Right cardiac atrium (tissue), 5 donors: Measurements from ENCODE around the gene ORAI3. TPM values are rescaled to one million over a fixed set of nuclear protein-coding genes. Genes with fewer than 3 reads are reported as not detected.

Source experiments
- ATAC-seq, 2 donors: fragments of 200-7000 bp; cut with Tn5 transposase; one replicate each; pipeline versions ENCODE4 v1.8.0 to v1.9.1; 2020; ENCODE audit warnings: moderate library complexity in 2 of 2, mild to moderate bottlenecking in 1 of 2
- DNase-seq, 3 donors: peaks; one replicate each; pipeline ENCODE4 v3.0.0-alpha.2; 2020
- H3K27ac ChIP-seq: one replicate; pipeline ENCODE4 v1.5.1; 2013; ENCODE audit warnings: mild to moderate bottlenecking, low read length, control low read depth, moderate library complexity
- H3K27me3 ChIP-seq: one replicate; pipeline ENCODE4 v1.6.1; 2013; ENCODE audit not compliant: control insufficient read depth, insufficient read depth
- H3K4me1 ChIP-seq: one replicate; pipeline ENCODE4 v1.6.1; 2013; ENCODE audit warnings: low read length; ENCODE audit not compliant: control insufficient read depth, insufficient read depth
- H3K4me3 ChIP-seq: one replicate; pipeline ENCODE4 v1.5.1; 2013; ENCODE audit warnings: low read length, control low read depth
- H3K9me3 ChIP-seq: one replicate; pipeline ENCODE4 v1.6.1; 2013; ENCODE audit warnings: low read length; ENCODE audit not compliant: control insufficient read depth
- WGBS: extraction: QIAGEN DNeasy Blood & Tissue Kit; methylation state at CpG from one replicate; pipeline ENCODE4 v1.1.7; 2013; 5-methylcytosine and 5-hydroxymethylcytosine counted together
- intact Hi-C, 4 donors: fragments of 100-400 bp; cut with DNase I; formaldehyde crosslinking; loops; one replicate each; pipeline versions ENCODE4 v1.11.0 to v1.14.0; 2022 to 2023
- long read RNA-seq, 4 donors: library from polyadenylated mRNA; unstranded; transcript quantifications; one replicate each; pipeline ENCODE4 v2.0.0, GENCODE V29; 2020 to 2021
- polyA plus RNA-seq: library from polyadenylated mRNA; stranded (reverse); fragments of 200-250 nt; gene quantifications from one replicate; pipeline ENCODE4 v1.2.3, GENCODE V29; 2013
- total RNA-seq, 4 donors: library from RNA; stranded (reverse); fragmentation: NEBNext Ultra II Directional; extraction: Animal tissue kit (Norgen Biotek cat#: 25700); gene quantifications; one replicate each; pipeline ENCODE4 v1.2.1, GENCODE V29; 2021
- donor health status: healthy with polysubstance abuse.
- donor health status: DM: no; HTN: yes; CAD: no.
- donor health status: DM: no; HTN: no; CAD: no.
- donor health status: DM: no; HTN: yes; CAD: no; lungs with severe emphysema.
- donor health status: DM: yes; HTN: yes; CAD: no.

Gene ORAI3
- total RNA-seq (10 to 100 TPM; 11.8 to 14.6 (median 13.3) TPM), polyA plus RNA-seq (15.5 TPM)
- long read RNA-seq, donor 1, transcript ORAI3-201 (2 exons, 2,206 nt), result major isoform, 50 of 53 reads
- long read RNA-seq, donor 1, partial matches to known transcripts, result 0 of 53 reads
- long read RNA-seq, donor 1, other reads (novel, unspliced or antisense), result 3 of 53 reads
- long read RNA-seq, donor 2, transcript ORAI3-201 (2 exons, 2,206 nt), result major isoform, 21 of 22 reads
- long read RNA-seq, donor 2, partial matches to known transcripts, result 0 of 22 reads
- long read RNA-seq, donor 2, other reads (novel, unspliced or antisense), result 1 of 22 reads
- long read RNA-seq, donor 3, transcript ORAI3-201 (2 exons, 2,206 nt), result major isoform, 9 of 15 reads
- long read RNA-seq, donor 3, partial matches to known transcripts, result 6 of 15 reads
- long read RNA-seq, donor 3, other reads (novel, unspliced or antisense), result 0 of 15 reads
- long read RNA-seq, donor 4, transcript ORAI3-201 (2 exons, 2,206 nt), result major isoform, 31 of 32 reads
- long read RNA-seq, donor 4, partial matches to known transcripts, result 0 of 32 reads
- long read RNA-seq, donor 4, other reads (novel, unspliced or antisense), result 1 of 32 reads

GRCh38 chr16:30948667-30949649 is at the start of gene ORAI3:
Gene ORAI3, plus strand, starts transcription at chr16:30949068. Its CDS starts 222 bp downstream, at chr16:30949290.
- Histone ChIP-seq H3K27me3 (no peaks in the 10 kb centered on the region), H3K9me3 (no peaks in the 10 kb centered on the region), H3K27ac (peak within 1 kb of the TSS; percentile 82), H3K4me1 (peaks cover 5% of the 10 kb centered on the region), H3K4me3 (peak within 1 kb of the TSS; percentile 93)
- intact Hi-C loops, result no loop called here
- WGBS, result under 1% methylated on average over 69 of the region's 70 CpGs
- ATAC-seq (peak; percentile 73 to 77), DNase-seq (peak; percentile 83 to 93 (median 92))

DNA sequence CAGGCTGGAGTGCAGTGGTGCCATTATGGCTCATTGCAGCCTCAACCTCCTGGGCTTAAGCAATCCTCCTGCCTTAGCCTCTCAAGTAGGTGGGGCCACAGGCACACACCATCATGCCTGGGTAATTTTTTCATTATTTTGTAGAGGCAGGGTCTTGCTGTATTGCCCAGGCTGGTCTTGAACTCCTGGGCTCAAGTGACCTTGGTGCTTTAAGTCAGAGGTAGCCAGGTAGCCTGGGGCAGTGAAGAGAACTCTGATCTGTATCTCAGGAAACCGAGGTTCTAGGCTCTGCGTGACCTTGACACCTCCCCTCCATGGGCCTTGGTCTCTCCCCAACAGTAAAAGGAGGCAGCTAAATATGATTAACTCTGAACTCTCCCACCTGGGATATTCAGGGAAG is 49.1 kb upstream of the ORAI3 start:
- Histone ChIP-seq H3K27me3 (no peaks in the 10 kb centered on the region), H3K4me1 (peaks cover 5% of the 10 kb centered on the region), H3K4me3 (no peak overlapping the region), H3K9me3 (no peaks in the 10 kb centered on the region), H3K27ac (no peak overlapping the region)
- 87% methylated on average over 2 of the region's 2 CpGs for WGBS
- intact Hi-C loops, result loop anchor here in 1 of 4 donors (5.0 to 10.0 kb wide), 2 partner anchors 57 to 115 kb away; partner anchors contain the start of gene ZNF629
- peak in 1 of 3 donors; percentile 3 for DNase-seq
- ATAC-seq, result no peak

DNA sequence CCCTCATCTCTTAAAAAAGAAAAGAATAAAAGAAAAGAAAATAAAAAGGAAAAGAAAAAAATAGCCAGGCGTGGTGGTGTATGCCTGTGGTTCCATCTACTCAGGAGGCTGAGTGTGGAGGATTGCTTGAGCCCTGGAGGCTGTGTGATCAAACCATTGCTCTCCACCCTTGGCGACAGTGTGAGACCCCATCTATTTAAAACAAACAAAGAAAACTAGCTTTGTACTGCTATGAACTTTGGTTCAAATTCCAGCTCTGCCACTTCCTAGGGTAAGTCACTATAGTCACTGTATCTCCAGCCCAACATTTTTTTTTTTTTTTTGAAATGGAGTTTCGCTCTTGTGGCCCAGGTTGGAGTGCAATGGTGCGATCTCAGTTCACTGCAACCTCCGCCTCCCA is 48.3 kb upstream of the ORAI3 start:
- WGBS, result over 99% methylated on average over 5 of the region's 5 CpGs
- H3K27me3 ChIP-seq, result no peaks in the 10 kb centered on the region
- intact Hi-C loops, result loop anchor here in 1 of 4 donors (5.0 kb wide), 1 partner anchor 58 kb away; no protein-coding TSS in a partner anchor

GRCh38 chr16:30901201-30902028 is 47.5 kb upstream of the ORAI3 start:
- H3K27ac ChIP-seq, result peak overlapping the region; percentile 69
- peak overlapping the region; percentile 83 for H3K4me3 ChIP-seq
- no peak for ATAC-seq
- H3K4me1 ChIP-seq, result peaks cover 3% of the 10 kb centered on the region
- H3K27me3 ChIP-seq, result no peaks in the 10 kb centered on the region
- WGBS, result 40% methylated on average over 6 of the region's 6 CpGs
- no peaks in the 10 kb centered on the region for H3K9me3 ChIP-seq
- intact Hi-C loops, result loop anchor here in 1 of 4 donors (5.0 kb wide), 1 partner anchor 59 kb away; no protein-coding TSS in a partner anchor
- peak in 1 of 3 donors; percentile 51 for DNase-seq

More for the DNA sequence above, 48.3 kb upstream of the ORAI3 start:
- DNase-seq, result peak in 1 of 3 donors; percentile 6
- H3K4me3 ChIP-seq, result no peak overlapping the region
- no peaks in the 10 kb centered on the region for H3K9me3 ChIP-seq
- H3K4me1 ChIP-seq, result peaks cover 4% of the 10 kb centered on the region
- no peak overlapping the region for H3K27ac ChIP-seq
- ATAC-seq, result no peak

- peak overlapping the region; percentile 83 for H3K4me3 ChIP-seq
- WGBS, result 9% methylated on average over 99 of the region's 99 CpGs
- no peaks in the 10 kb centered on the region for H3K27me3 ChIP-seq
- H3K27ac ChIP-seq, result peak overlapping the region; percentile 71
- ATAC-seq, result peak; percentile 83 to 88
- intact Hi-C loops, result loop anchor here in 1 of 4 donors (5.0 kb wide), 1 partner anchor 60 kb away; no protein-coding TSS in a partner anchor
- H3K4me1 ChIP-seq, result peaks cover 3% of the 10 kb centered on the region
- H3K9me3 ChIP-seq, result no peaks in the 10 kb centered on the region
- DNase-seq, result peak; percentile 79 to 92 (median 91)
Measured at GRCh38 chr16:30902029-30902972, 46.6 kb upstream of the ORAI3 start.

GRCh38 chr16:30903002-30903401 is 45.9 kb upstream of the ORAI3 start:
- H3K4me3 ChIP-seq, result no peak overlapping the region
- ATAC-seq, result peak; percentile 5 to 9

GRCh38 chr16:30903596-30903995 is 45.3 kb upstream of the ORAI3 start:
- ATAC-seq (peak; percentile 50 to 62), DNase-seq (peak; percentile 42 to 65 (median 61))
- Histone ChIP-seq H3K4me3 (no peak overlapping the region), H3K27ac (peak overlapping the region; percentile 89), H3K4me1 (peaks cover 3% of the 10 kb centered on the region), H3K9me3 (no peaks in the 10 kb centered on the region), H3K27me3 (no peaks in the 10 kb centered on the region)
- intact Hi-C loops, result loop anchor here in 1 of 4 donors (5.0 kb wide), 1 partner anchor 61 kb away; no protein-coding TSS in a partner anchor
- WGBS, result 62% methylated on average over 4 of the region's 4 CpGs

More at GRCh38 chr16:30903002-30903401, 45.9 kb upstream of the ORAI3 start:
- Histone ChIP-seq H3K27me3 (no peaks in the 10 kb centered on the region), H3K4me1 (peaks cover 3% of the 10 kb centered on the region), H3K9me3 (no peaks in the 10 kb centered on the region), H3K27ac (peak overlapping the region; percentile 71)
- WGBS, result 71% methylated on average over 4 of the region's 4 CpGs
- intact Hi-C loops, result loop anchor here in 1 of 4 donors (5.0 kb wide), 1 partner anchor 61 kb away; no protein-coding TSS in a partner anchor
- DNase-seq, result peak in 1 of 3 donors; percentile 40

GRCh38 chr16:30904114-30904780 is 44.6 kb upstream of the ORAI3 start:
- intact Hi-C loops, result loop anchor here in 1 of 4 donors (5.0 kb wide), 1 partner anchor 62 kb away; no protein-coding TSS in a partner anchor
- no peak overlapping the region for H3K4me3 ChIP-seq
- peak overlapping the region; percentile 89 for H3K27ac ChIP-seq

More at GRCh38 chr16:30904114-30904780, 44.6 kb upstream of the ORAI3 start:
- ATAC-seq, result no peak
- H3K27me3 ChIP-seq, result no peaks in the 10 kb centered on the region
- peak in 1 of 3 donors; percentile 57 for DNase-seq
- 82% methylated on average over 19 of the region's 19 CpGs for WGBS
- H3K9me3 ChIP-seq, result no peaks in the 10 kb centered on the region
- H3K4me1 ChIP-seq, result peaks cover 3% of the 10 kb centered on the region
